Stimulated activated CD8-positive, alpha-beta memory T cell treated with anti-CD3 and anti-CD28 coated beads, Interleukin-12 subunit alpha, Interleukin-12 subunit beta, amount 100 ng/mL, for 24 hours (primary cell): ENCODE data around the gene SLC26A2.
A peak's percentile ranks its signal among the peaks of the same experiment; 100 is the strongest.

Source experiments
- DNase-seq: peaks from one replicate; pipeline ENCODE4 v3.0.0-alpha.2; 2020; ENCODE audit errors: extremely low read depth

The SLC26A2 gene

GRCh38 chr5:149961186-149961685, 678 bp downstream of the SLC26A2 start:
- no peak for DNase-seq

DNA sequence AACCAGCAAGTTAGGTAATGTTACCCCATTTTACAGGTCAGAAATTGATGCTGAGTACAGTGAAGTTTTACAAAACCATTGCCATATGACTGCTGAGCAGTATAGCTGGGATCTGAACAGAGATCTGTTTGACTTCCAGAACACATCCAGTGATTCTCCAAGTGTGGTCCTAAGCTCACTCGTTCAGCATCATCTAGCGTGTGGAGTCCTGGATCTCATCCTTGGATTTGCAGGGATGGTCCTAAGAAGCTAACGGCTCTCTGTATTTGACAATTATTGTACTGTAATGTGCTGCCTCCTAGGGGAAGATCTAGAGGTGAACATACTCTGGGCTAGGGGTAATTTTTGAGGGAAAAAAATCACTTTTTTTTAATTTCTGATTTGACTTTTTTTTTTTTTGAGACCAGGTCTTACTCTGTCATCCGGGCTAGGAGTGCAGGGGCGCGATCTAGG, 1.4 kb downstream of the SLC26A2 start:
- no peak for DNase-seq

GRCh38 chr5:149962601-149963300, 2.2 kb downstream of the SLC26A2 start:
- DNase-seq, result no peak

DNA sequence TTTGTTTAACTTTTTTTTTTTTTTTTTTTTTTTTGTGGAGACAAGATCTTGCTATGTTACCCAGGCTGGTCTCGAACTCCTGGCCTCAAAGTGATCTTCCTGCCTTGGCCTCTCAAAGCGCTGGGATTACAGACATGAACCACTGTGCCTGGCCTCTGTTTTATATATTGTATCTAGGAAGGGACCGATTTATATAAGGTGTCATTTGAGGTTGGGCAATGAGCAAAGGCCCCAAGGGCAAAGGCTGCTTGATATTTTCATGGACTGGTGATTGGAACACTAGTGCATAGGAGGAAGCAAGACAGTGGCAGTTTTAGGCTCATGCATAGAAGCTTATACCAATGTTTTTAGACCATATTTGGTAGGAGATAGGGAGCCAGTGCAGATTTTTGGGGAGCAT, 3.2 kb downstream of the SLC26A2 start:
- no peak for DNase-seq

GRCh38 chr5:149966946-149967345, 6.4 kb downstream of the SLC26A2 start:
- DNase-seq, result no peak

DNA sequence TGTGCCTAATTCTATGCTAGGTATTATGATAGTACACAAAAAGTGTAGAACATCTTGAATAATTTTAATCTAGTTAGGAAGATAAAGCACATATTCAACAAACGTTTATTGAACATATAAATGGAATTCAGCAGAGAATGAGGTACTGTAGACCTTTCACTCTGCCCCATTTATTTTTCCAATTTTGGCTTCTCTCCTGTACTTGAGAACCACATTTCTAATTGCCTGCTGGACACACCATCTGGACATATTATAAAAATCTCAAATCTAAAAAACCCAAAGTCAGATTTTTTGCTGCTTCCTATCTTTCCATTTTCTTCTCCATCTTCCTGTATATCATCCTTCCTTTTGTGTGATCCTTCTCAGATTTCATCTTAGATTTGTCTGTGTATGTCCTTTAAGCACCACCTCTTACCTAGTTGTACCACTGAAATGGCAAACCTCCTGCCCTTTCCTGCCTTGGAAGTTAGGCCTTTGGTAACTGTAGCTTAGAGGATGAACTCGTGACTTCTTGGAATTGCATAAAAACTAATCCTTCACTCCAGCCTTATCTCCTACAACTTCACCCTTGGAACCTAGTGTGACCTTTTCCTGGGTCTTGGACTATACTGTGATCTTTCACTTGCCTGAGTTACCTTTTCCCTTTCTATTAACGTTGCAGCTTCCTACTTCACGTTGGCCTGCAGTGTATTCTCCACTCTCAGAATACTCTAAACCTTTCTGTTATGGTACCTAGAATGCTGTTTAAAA, 8.8 kb downstream of the SLC26A2 start:
- DNase-seq, result no peak

DNA sequence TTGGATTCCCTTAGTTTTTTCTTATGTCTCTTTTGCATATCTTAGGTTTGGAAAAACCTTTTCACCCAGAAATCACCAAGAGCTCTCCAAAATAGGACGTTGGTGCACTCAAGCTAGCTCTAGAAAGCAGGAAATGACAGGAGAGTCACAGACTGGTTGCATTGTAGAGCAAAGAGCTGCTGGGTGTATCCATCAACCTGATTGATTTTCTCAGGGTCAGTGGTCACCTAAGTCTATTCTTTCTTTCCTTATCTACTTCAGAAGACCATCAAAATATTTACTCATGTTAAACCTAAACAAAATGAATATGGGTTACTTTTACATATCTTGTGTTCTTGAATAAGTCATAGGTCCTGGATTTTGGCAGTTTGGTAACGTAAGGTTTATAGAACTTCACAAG, 14.9 kb downstream of the SLC26A2 start:
- DNase-seq, result no peak

- DNase-seq, result no peak
Observed at GRCh38 chr5:149979896-149980295, 19.3 kb downstream of the SLC26A2 start.

GRCh38 chr5:149981206-149981605, 20.6 kb downstream of the SLC26A2 start:
- no peak for DNase-seq

DNA sequence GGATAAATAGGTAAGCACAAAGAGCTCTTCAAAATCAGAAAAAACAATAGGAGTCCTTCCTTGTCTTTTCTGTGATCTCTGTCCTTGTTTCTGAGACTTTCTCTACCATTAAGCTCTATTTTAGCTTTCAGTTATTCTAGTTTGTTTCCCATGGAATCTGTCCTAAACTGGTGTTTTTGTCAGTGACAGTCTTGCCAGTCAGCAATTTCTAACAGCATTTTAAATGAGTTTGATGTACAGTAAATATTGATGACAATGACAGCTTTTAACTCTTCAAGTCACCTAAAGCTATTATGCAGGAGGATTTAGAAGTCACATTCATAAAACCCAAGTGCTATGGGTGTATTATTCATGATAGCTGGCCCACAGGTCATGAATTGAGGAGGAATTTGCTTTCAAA, 21.9 kb downstream of the SLC26A2 start:
- DNase-seq, result no peak

- DNase-seq, result no peak
Observed at GRCh38 chr5:149988126-149988525, 27.6 kb downstream of the SLC26A2 start.

DNA sequence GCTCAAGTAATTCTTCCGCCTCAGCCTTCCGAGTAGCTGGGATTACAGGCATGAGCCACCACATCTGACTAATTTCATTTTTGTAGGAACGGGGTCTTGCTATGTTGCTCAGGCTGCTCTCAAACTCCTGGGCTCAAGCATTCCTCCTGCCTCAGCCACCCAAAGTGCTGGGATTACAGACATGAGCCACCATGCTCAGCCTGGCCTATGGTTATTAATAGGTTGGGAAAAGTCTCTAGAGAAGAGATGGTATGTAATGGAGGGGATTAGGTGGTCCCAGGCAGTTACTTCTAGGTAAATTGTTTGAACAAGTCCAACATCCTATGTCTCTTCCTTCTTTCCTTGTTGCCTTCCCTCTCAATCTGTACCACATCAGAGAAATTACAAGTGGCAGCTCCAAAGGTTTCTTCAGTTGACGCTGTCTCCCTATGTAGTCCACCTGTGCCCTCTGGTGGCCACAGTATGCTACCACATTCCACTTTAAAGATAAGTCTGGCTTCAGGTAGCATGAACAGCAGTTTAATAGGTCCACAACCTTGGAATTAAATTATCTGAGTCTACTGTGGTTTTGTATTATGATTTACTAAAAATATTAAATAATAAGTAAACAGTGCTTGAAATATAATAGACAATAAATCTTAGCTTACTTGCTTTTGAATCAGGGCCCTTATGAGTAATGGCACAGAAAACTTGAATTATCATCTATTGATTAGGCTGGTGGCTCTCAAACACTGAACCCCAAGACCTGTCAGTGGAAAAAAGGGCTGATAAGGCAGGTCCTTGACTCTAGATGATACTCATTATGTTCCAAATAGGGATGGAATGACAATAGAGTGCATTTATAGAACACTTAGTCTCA, 30.2 kb downstream of the SLC26A2 start:
- DNase-seq, result peak; percentile 19

GRCh38 chr5:149993471-149993870, 32.9 kb downstream of the SLC26A2 start:
- DNase-seq, result no peak

- DNase-seq, result no peak
Observed at GRCh38 chr5:149995385-149996204, 35.0 kb downstream of the SLC26A2 start.

DNA sequence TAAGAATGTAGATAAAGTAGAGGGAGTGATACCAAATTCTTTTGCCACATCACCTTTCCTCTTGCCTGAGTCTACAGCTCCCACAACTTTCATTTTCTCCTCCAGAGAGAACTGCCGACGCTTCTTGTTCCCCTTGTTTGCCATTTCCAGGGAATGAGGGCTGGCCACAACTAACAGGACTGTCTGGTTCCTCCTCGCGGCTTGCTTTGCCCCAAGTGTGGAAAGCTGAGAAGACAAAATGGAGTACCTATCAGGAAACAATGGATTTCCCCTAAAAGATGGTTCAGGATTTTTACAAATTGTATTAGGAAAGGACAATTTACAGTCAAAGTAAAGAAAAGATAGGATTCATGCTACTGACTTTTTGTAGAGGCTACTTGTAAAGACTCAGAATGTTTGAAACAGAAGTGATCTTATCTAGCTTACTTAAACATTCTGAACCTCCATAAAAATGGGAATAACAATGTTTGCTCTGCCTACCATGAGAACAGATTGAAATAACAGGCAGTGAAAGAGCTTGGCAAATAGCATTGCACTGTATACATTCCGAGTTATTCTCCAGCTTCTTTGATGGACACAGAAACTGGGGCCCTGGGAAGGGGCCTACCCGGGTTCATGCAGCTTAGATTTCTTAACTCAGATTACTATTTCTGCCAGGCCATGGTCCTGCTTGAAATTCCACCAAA, 35.8 kb downstream of the SLC26A2 start:
- no peak for DNase-seq

DNA sequence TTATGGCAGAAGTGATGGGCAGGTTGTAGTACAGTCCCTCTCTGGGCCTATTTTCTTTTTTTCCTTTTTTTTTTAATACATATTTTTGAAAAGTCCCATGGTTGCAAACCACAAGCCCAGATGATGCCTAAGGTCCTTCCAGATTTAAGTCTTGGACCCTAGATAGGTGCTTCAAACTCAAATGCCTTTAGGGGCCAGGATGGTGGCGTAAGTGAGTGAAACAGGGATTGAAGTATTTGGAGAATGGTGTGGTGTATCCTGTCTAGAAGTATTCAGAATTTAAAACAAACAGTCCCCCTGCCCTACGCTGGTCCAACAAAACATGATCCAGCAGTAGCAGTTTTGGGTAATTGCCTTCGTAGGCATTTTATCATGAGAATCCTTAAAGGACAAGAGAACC, 37.7 kb downstream of the SLC26A2 start:
- no peak for DNase-seq

GRCh38 chr5:149999359-149999758, 38.8 kb downstream of the SLC26A2 start:
- DNase-seq, result no peak

- peak; percentile 2 for DNase-seq
Observed at GRCh38 chr5:149999866-150000255, 39.3 kb downstream of the SLC26A2 start.

DNA sequence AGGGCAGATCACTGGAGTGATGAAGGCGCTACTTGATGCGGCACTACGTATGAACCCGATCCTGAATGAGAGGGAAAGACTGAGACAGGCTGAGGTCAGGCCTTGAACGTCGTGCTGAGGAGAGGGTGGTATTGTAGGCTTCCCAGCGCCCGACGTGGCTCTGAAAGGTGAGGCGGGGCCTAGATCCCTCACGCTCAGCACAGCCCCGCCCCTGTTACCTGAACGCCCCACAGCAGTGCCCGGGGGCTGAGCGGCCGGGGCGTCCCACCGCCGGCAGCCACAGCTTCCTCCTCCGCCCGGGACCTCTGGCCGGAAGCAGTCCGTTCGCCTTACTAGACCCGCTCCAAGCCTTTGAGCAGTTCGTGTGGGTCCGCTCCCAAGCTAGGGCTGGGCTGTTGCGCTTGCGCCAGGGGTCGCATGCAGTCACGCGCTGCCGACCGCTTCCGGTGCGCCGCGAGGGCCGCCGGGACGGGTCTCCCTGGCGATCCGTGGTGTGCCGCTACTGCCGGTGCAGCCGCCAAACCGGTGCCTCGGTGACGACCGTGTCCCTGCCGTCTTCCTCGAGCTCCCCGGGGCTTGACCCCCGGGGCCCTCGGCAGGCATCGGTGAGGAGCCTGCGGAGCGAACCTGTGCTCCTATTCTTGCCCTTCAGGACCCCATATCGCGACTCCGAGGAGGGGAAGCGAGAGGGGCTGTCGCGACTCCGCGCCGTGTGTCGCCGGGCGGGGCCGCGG, 39.9 kb downstream of the SLC26A2 start, which contains the start of the genes HMGXB3 and TIGD6:
Gene HMGXB3 (plus strand): TSS at position 484 of the 734 bp plus-strand sequence. CDS start 4,114 bp downstream, outside the sequence.
Gene TIGD6 (minus strand): TSS at position 399 of the 734 bp plus-strand sequence. CDS start 4,306 bp downstream, outside the sequence.
- DNase-seq, result peak; percentile 84
